ENCODE results near the gene URB1.

The URB1 gene

DNA sequence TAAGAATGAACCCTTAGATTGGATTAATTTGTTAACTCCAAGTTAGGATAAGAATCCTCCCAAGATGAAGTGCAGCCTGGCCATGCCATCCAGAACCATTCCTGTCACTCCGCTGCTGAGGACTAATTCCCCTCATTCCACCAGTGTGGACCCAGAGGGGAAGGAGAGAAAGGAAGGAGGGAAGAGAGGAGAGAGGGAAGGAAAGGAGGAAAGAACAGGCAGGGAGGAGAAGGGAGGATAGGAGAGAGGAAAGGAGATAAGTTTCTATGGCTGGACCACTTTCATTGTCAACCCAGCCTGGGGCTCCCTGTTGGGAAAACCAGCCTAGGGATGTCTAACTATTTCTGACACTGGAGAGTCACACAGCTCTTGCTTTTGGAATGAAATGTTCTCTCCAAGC lies 89.4 kb downstream of the URB1 start:
- H3K79me1 ChIP-seq (ENCODE audit: low read depth, low read length) = peaks cover 2% of the 10 kb centered on the region
- H3K27ac ChIP-seq (replicated peaks; ENCODE audit: low read length) = no peak overlapping the region
- no peak overlapping the region for H3K14ac ChIP-seq (ENCODE audit: low read length)
- H3K9ac ChIP-seq (ENCODE audit: low read depth, low read length, poor library complexity) = no peak overlapping the region
- no peak overlapping the region for H4K91ac ChIP-seq (ENCODE audit: low read depth, low read length, poor library complexity)
- H2BK5ac ChIP-seq (ENCODE audit: low read length) = no peak overlapping the region
- no peak overlapping the region for H3K4ac ChIP-seq (ENCODE audit: low read length)
- no peaks in the 10 kb centered on the region for H3K27me3 ChIP-seq (ENCODE audit: control insufficient read depth in 3 of 3, insufficient read depth in 3 of 3, low read depth in 1 of 3, low read length in 3 of 3)
- H3K23ac ChIP-seq (ENCODE audit: low read depth, low read length, poor library complexity) = no peak overlapping the region
- WGBS, 2 donors (ENCODE audit: extremely low coverage in 2 of 2, insufficient read length in 2 of 2, insufficient replicate concordance in 1 of 2) = no CpG with 5 or more reads among the region's 1 CpG
- H2BK15ac ChIP-seq (ENCODE audit: low read length) = no peak overlapping the region
- no peak overlapping the region for H3K4me3 ChIP-seq (ENCODE audit: low read length in 2 of 2)
- peaks cover 7 to 24% of the 10 kb centered on the region in 2 donors for H3K36me3 ChIP-seq (replicated peaks in 1 of 2; ENCODE audit: control insufficient read depth in 2 of 2, insufficient read depth in 2 of 2, low read length in 2 of 2)
- no peak overlapping the region for H2AK5ac ChIP-seq (ENCODE audit: low read depth, low read length)
- H3K18ac ChIP-seq (ENCODE audit: low read length) = no peak overlapping the region
- no peak overlapping the region for H2AFZ ChIP-seq (ENCODE audit: low read length)
- H2BK12ac ChIP-seq (ENCODE audit: low read length) = no peak overlapping the region
- peaks cover 0 to 3% of the 10 kb centered on the region in 2 donors for H3K4me1 ChIP-seq (ENCODE audit: control insufficient read depth in 2 of 2, insufficient read depth in 1 of 2, low read depth in 1 of 2, low read length in 2 of 2)
- DNase-seq (ENCODE audit: low spot score) = no peak
- H3K4me2 ChIP-seq (ENCODE audit: insufficient read depth, low read length, poor library complexity, severe bottlenecking) = no peak overlapping the region
- peaks cover 0 to 4% of the 10 kb centered on the region in 2 donors for H3K9me3 ChIP-seq (replicated peaks in 1 of 2; ENCODE audit: control insufficient read depth in 2 of 2, insufficient read depth in 1 of 2, low read depth in 1 of 2, low read length in 2 of 2)
- no peak overlapping the region for H4K8ac ChIP-seq (ENCODE audit: low read depth, low read length)
- H2BK120ac ChIP-seq (ENCODE audit: low read depth, low read length) = no peak overlapping the region

- no peak overlapping the region for H3K9ac ChIP-seq (ENCODE audit: low read depth, low read length, poor library complexity)
- no peak overlapping the region for H3K27ac ChIP-seq (replicated peaks; ENCODE audit: low read length)
- no peak overlapping the region for H3K4me2 ChIP-seq (ENCODE audit: insufficient read depth, low read length, poor library complexity, severe bottlenecking)
- no peak overlapping the region for H2BK5ac ChIP-seq (ENCODE audit: low read length)
- H2AK5ac ChIP-seq (ENCODE audit: low read depth, low read length) = no peak overlapping the region
- no peak overlapping the region for H3K23ac ChIP-seq (ENCODE audit: low read depth, low read length, poor library complexity)
- H2BK15ac ChIP-seq (ENCODE audit: low read length) = no peak overlapping the region
- H3K9me3 ChIP-seq (replicated peaks in 1 of 2; ENCODE audit: control insufficient read depth in 2 of 2, insufficient read depth in 1 of 2, low read depth in 1 of 2, low read length in 2 of 2) = peaks cover 0 to 4% of the 10 kb centered on the region in 2 donors
- no peaks in the 10 kb centered on the region for H3K27me3 ChIP-seq (ENCODE audit: control insufficient read depth in 3 of 3, insufficient read depth in 3 of 3, low read depth in 1 of 3, low read length in 3 of 3)
- H2BK120ac ChIP-seq (ENCODE audit: low read depth, low read length) = no peak overlapping the region
- no peak overlapping the region for H3K18ac ChIP-seq (ENCODE audit: low read length)
- WGBS, 2 donors (ENCODE audit: extremely low coverage in 2 of 2, insufficient read length in 2 of 2, insufficient replicate concordance in 1 of 2) = no CpG with 5 or more reads among the region's 6 CpGs
- H3K4me1 ChIP-seq (ENCODE audit: control insufficient read depth in 2 of 2, insufficient read depth in 1 of 2, low read depth in 1 of 2, low read length in 2 of 2) = peaks cover 0 to 3% of the 10 kb centered on the region in 2 donors
- H2AFZ ChIP-seq (ENCODE audit: low read length) = no peak overlapping the region
- DNase-seq (ENCODE audit: low spot score) = no peak
- no peak overlapping the region for H4K91ac ChIP-seq (ENCODE audit: low read depth, low read length, poor library complexity)
- peaks cover 2% of the 10 kb centered on the region for H3K79me1 ChIP-seq (ENCODE audit: low read depth, low read length)
- H3K36me3 ChIP-seq (replicated peaks in 1 of 2; ENCODE audit: control insufficient read depth in 2 of 2, insufficient read depth in 2 of 2, low read length in 2 of 2) = peaks cover 7 to 24% of the 10 kb centered on the region in 2 donors
- no peak overlapping the region for H4K8ac ChIP-seq (ENCODE audit: low read depth, low read length)
- H2BK12ac ChIP-seq (ENCODE audit: low read length) = no peak overlapping the region
- H3K14ac ChIP-seq (ENCODE audit: low read length) = no peak overlapping the region
- H3K4me3 ChIP-seq (ENCODE audit: low read length in 2 of 2) = no peak overlapping the region
- H3K4ac ChIP-seq (ENCODE audit: low read length) = no peak overlapping the region
Measured at GRCh38 chr21:32302560-32302959, 90.3 kb downstream of the URB1 start.

- Histone ChIP-seq H4K91ac (ENCODE audit: low read depth, low read length, poor library complexity) (no peak overlapping the region), H2BK120ac (ENCODE audit: low read depth, low read length) (no peak overlapping the region), H3K14ac (ENCODE audit: low read length) (no peak overlapping the region), H3K4ac (ENCODE audit: low read length) (no peak overlapping the region), H3K79me1 (ENCODE audit: low read depth, low read length) (peaks cover 2% of the 10 kb centered on the region), H2BK5ac (ENCODE audit: low read length) (no peak overlapping the region), H3K23ac (ENCODE audit: low read depth, low read length, poor library complexity) (no peak overlapping the region), H2AFZ (ENCODE audit: low read length) (no peak overlapping the region), H3K4me1 (ENCODE audit: control insufficient read depth in 2 of 2, insufficient read depth in 1 of 2, low read depth in 1 of 2, low read length in 2 of 2) (peaks cover 0 to 3% of the 10 kb centered on the region in 2 donors), H2BK15ac (ENCODE audit: low read length) (no peak overlapping the region), H3K4me2 (ENCODE audit: insufficient read depth, low read length, poor library complexity, severe bottlenecking) (no peak overlapping the region), H3K9ac (ENCODE audit: low read depth, low read length, poor library complexity) (no peak overlapping the region), H2AK5ac (ENCODE audit: low read depth, low read length) (no peak overlapping the region), H2BK12ac (ENCODE audit: low read length) (no peak overlapping the region), H3K18ac (ENCODE audit: low read length) (no peak overlapping the region), H3K4me3 (ENCODE audit: low read length in 2 of 2) (no peak overlapping the region), H4K8ac (ENCODE audit: low read depth, low read length) (no peak overlapping the region), H3K27ac (replicated peaks; ENCODE audit: low read length) (no peak overlapping the region), H3K27me3 (ENCODE audit: control insufficient read depth in 3 of 3, insufficient read depth in 3 of 3, low read depth in 1 of 3, low read length in 3 of 3) (no peaks in the 10 kb centered on the region), H3K36me3 (replicated peaks in 1 of 2; ENCODE audit: control insufficient read depth in 2 of 2, insufficient read depth in 2 of 2, low read length in 2 of 2) (peaks cover 7 to 19% of the 10 kb centered on the region in 2 donors), H3K9me3 (replicated peaks in 1 of 2; ENCODE audit: control insufficient read depth in 2 of 2, insufficient read depth in 1 of 2, low read depth in 1 of 2, low read length in 2 of 2) (peaks cover 0 to 4% of the 10 kb centered on the region in 2 donors)
- DNase-seq (ENCODE audit: low spot score) = no peak
- WGBS, 2 donors (ENCODE audit: extremely low coverage in 2 of 2, insufficient read length in 2 of 2, insufficient replicate concordance in 1 of 2) = no CpG with 5 or more reads among the region's 2 CpGs
Measured at GRCh38 chr21:32301596-32301995, 91.2 kb downstream of the URB1 start.

DNA sequence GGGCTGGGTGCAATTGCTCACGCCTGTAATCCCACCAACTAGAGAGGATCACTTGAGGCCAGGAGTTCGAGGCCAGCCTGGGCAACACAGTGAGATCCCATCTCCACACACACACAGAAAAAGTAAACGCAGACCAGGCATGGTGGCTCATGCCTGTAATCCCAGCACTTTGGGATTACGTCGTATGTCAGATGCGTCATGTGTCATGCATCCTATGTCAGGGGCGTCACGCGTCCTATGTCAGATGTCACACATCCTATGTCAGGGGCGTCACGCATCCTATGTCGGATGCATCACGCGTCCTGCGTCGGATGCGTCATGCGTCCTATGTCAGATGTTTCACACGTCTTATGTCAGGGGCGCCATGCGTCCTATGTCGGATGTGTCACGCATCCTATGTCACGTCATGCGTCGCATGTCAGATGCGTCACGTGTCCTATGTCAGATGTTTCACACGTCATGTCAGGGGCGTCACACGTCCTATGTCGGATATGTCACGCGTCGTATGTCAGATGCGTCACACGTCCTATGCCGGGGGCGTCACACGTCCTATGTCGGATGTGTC lies 92.6 kb downstream of the URB1 start:
- H3K79me1 ChIP-seq (ENCODE audit: low read depth, low read length) = peaks cover 2% of the 10 kb centered on the region
- H3K36me3 ChIP-seq (replicated peaks in 1 of 2; ENCODE audit: control insufficient read depth in 2 of 2, insufficient read depth in 2 of 2, low read length in 2 of 2) = peaks cover 7 to 16% of the 10 kb centered on the region in 2 donors
- DNase-seq (ENCODE audit: low spot score) = no peak
- H3K4me2 ChIP-seq (ENCODE audit: insufficient read depth, low read length, poor library complexity, severe bottlenecking) = no peak overlapping the region
- H3K27ac ChIP-seq (replicated peaks; ENCODE audit: low read length) = no peak overlapping the region
- H3K27me3 ChIP-seq (ENCODE audit: control insufficient read depth in 3 of 3, insufficient read depth in 3 of 3, low read depth in 1 of 3, low read length in 3 of 3) = no peaks in the 10 kb centered on the region
- peak overlapping the region in 1 of 2 donors; percentile 32 for H3K4me3 ChIP-seq (ENCODE audit: low read length in 2 of 2)
- WGBS, 2 donors (ENCODE audit: extremely low coverage in 2 of 2, insufficient read length in 2 of 2, insufficient replicate concordance in 1 of 2) = no CpG with 5 or more reads among the region's 41 CpGs
- no peaks in the 10 kb centered on the region for H3K4me1 ChIP-seq (ENCODE audit: control insufficient read depth in 2 of 2, insufficient read depth in 1 of 2, low read depth in 1 of 2, low read length in 2 of 2)
- H3K23ac ChIP-seq (ENCODE audit: low read depth, low read length, poor library complexity) = peak overlapping the region; percentile 6
- no peak overlapping the region for H3K14ac ChIP-seq (ENCODE audit: low read length)
- no peak overlapping the region for H2BK120ac ChIP-seq (ENCODE audit: low read depth, low read length)
- H3K4ac ChIP-seq (ENCODE audit: low read length) = no peak overlapping the region
- no peak overlapping the region for H2BK12ac ChIP-seq (ENCODE audit: low read length)
- H3K9ac ChIP-seq (ENCODE audit: low read depth, low read length, poor library complexity) = peak overlapping the region; percentile 64
- no peak overlapping the region for H2BK5ac ChIP-seq (ENCODE audit: low read length)
- H2AFZ ChIP-seq (ENCODE audit: low read length) = no peak overlapping the region
- H3K18ac ChIP-seq (ENCODE audit: low read length) = no peak overlapping the region
- H2AK5ac ChIP-seq (ENCODE audit: low read depth, low read length) = no peak overlapping the region
- peaks cover 0 to 4% of the 10 kb centered on the region in 2 donors for H3K9me3 ChIP-seq (replicated peaks in 1 of 2; ENCODE audit: control insufficient read depth in 2 of 2, insufficient read depth in 1 of 2, low read depth in 1 of 2, low read length in 2 of 2)
- no peak overlapping the region for H2BK15ac ChIP-seq (ENCODE audit: low read length)
- H4K8ac ChIP-seq (ENCODE audit: low read depth, low read length) = peak overlapping the region; percentile 43
- no peak overlapping the region for H4K91ac ChIP-seq (ENCODE audit: low read depth, low read length, poor library complexity)

Data from neuronal stem cell (in vitro differentiated cells).